22Rv1 (cell line): ENCODE data around the gene ZNF285.
"Not testable (repeated sequence)": the region's sequence is repeated elsewhere in the genome, so short reads cannot be mapped to it uniquely, and the experiment has no call there.

ENCODE experiments used
- CTCF ChIP-seq: fragments of 450-650 bp; IDR thresholded peaks from 2 replicates; pipeline ENCODE4 v1.5.1; 2017; ENCODE audit warnings: mild to moderate bottlenecking
- ZFX ChIP-seq: fragments of 450-650 bp; IDR thresholded peaks from 2 replicates; pipeline ENCODE4 v1.6.1; 2017; ENCODE audit warnings: antibody characterized with exemption, borderline replicate concordance

DNA sequence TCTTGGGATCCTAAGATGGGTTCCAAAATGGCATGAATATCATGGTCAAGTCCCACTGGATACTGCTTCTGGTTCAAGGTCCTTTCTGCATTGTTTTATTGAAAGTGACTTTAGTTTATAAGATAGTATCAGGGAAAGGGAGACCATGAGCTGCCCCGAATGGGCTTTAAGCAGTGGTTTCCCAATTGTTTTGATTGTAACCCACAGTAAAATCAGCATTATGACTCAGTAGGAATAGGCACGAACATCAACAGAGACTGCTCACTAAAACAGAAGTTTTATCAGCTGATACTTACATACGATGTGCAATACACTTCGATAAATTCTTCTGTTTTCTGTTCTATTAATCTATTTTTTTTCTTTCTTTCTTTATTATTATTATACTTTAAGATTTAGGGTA is 12.1 kb downstream of the ZNF285 start:
- TF ChIP-seq CTCF, ZFX: not testable (repeated sequence)
